ENCODE results near the gene NHLH2.
A peak's percentile ranks its signal among the peaks of the same experiment; 100 is the strongest.

GRCh38 chr1:115826628-115827027 is 14.3 kb downstream of the NHLH2 start:
- TF ChIP-seq SP1 (IDR thresholded peaks at IDR 0.05) (no peak), PKNOX1 (IDR thresholded peaks at IDR 0.05) (peak; percentile 33; the same call in 1 of the 2 replicates), L3MBTL2 (conservative IDR thresholded peaks at IDR 0.05) (no peak), BHLHE40 (IDR thresholded peaks at IDR 0.05; ENCODE audit: borderline replicate concordance) (no peak), FOXM1 (IDR thresholded peaks at IDR 0.05; ENCODE audit: borderline replicate concordance) (no peak), FOXA1 (IDR thresholded peaks at IDR 0.05) (no peak), ZNF384 (IDR thresholded peaks at IDR 0.05) (no peak), HDGF (IDR thresholded peaks at IDR 0.05; ENCODE audit: borderline replicate concordance) (no peak), FOXK2 (IDR thresholded peaks at IDR 0.05) (no peak), NFRKB (IDR thresholded peaks at IDR 0.05) (no peak), ARNT (IDR thresholded peaks at IDR 0.05) (no peak), CTBP1 (IDR thresholded peaks at IDR 0.05; ENCODE audit: borderline replicate concordance) (no peak)
